Muscle of leg (tissue), 11 donors: ENCODE data around the gene EPS8. TPM values are rescaled to one million over a fixed set of nuclear protein-coding genes. Genes with fewer than 3 reads are reported as not detected.

Experiments used
- DNase-seq: peaks from one replicate; pipeline ENCODE4 v3.0.0; 2013
- H3K27ac ChIP-seq: one replicate; pipeline ENCODE4 v1.5.1; 2013; ENCODE audit warnings: mild to moderate bottlenecking, low read length, control low read depth
- H3K27me3 ChIP-seq: one replicate; pipeline ENCODE4 v1.6.1; 2013; ENCODE audit warnings: low read length; ENCODE audit not compliant: control insufficient read depth, insufficient read depth
- H3K36me3 ChIP-seq: one replicate; pipeline ENCODE4 v1.6.1; 2013; ENCODE audit warnings: low read length; ENCODE audit not compliant: control insufficient read depth, insufficient read depth
- H3K4me1 ChIP-seq: one replicate; pipeline ENCODE4 v1.6.1; 2013; ENCODE audit warnings: low read length; ENCODE audit not compliant: control insufficient read depth, insufficient read depth
- H3K4me3 ChIP-seq: one replicate; pipeline ENCODE4 v1.5.1; 2013; ENCODE audit warnings: low read length, control low read depth
- H3K9me3 ChIP-seq: replicated peaks from 2 replicates; pipeline ENCODE4 v1.6.1; 2013; ENCODE audit warnings: low read depth, low read length; ENCODE audit not compliant: control insufficient read depth
- WGBS: methylation state at CpG from one replicate; pipeline ENCODE4 v1.1.5; 2013; ENCODE audit warnings: missing lambda C conversion rate; ENCODE audit not compliant: insufficient coverage; 5-methylcytosine and 5-hydroxymethylcytosine counted together
- polyA plus RNA-seq, 8 donors: library from polyadenylated mRNA; unstranded; fragments of 120-200 nt; gene quantifications; one replicate each; pipeline versions ENCODE4 v1.2.1 to v1.2.3, GENCODE V29; 2013; ENCODE audit warnings: inconsistent platforms in 1 of 8, low replicate concordance in 1 of 8; ENCODE audit not compliant: insufficient read length in 8 of 8, insufficient read depth in 1 of 8
- total RNA-seq: library from RNA; stranded (reverse); fragments of 120-200 nt; gene quantifications from one replicate; pipeline ENCODE4 v1.2.4, GENCODE V29; 2013

Gene EPS8
- total and polyA plus RNA-seq, 9 donors = 27.2 to 52.6 (median 37.1) TPM

DNA sequence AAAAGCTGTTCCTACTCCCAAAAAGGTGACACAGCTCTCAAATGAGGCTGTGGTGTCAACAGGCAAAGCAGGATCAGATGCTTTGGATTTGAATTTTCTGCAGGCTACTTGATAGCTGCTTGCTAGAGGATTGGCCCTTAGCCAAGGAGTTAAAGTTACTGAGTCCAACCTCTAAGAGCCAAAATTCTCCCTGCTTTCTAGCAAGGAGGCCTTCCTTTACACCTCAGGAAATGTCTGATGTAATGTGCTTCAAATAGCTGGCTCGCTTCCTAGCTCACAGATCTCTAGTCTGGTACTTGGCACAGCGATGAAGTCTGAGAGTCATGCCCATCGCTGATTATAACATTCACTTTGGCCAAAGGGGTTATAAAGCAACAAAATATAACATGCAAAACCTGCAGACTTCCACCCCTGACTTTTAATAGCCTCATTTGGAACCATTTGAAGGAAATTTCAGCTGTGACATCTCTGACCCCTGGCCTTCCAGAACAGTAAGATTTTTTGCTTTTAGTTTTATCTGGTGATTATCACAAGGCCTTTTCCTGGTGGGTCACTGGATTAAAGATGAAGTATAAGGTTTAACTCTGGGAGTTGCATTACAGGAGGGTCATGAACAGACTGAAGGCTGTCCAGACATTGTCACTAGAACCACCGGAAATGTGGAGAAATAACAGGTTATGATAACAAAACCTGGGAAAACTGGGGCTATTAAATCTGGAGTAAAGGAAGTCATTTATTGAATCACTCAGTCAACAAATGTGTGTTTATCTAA is 189.7 kb downstream of the EPS8 start:
- peak; percentile 91 for DNase-seq
- Histone ChIP-seq H3K4me3 (no peak overlapping the region), H3K27me3 (no peaks in the 10 kb centered on the region), H3K36me3 (no peaks in the 10 kb centered on the region), H3K27ac (peak overlapping the region; percentile 25), H3K4me1 (peaks cover 13% of the 10 kb centered on the region), H3K9me3 (no peaks in the 10 kb centered on the region)
- WGBS = 47% methylated on average over 4 of the region's 4 CpGs

DNA sequence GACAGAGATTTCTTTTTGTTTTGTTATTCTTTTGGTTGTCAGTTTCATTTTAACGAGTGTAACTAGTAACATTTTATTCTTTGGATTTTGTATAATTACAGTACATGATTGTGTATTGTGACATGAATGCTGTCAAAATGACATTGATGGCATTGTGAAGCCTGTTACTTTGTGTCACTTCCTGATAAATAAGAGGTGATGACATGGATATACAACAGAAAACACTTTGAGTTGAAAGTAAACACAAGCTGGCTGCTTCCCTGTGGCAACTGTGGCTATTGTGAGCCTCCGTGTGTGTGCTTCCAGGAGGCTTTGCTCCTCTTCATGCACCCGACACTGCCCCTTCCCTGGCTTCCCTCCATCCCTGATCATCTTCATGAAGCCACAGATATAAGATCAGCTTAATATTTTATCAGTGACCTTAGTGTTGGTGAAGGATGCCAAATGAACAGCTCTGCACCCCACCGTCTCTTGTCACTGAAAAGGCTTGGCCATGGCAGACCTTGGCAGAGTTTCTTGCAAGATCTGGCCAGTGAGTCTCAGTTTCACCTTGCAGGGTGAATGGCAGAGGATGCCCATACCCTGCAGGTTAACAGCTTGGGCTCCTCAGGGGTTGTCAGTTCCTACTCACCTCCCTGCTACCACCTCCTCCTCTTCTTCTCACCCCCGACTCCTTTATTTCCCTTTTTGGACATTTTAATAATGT is 191.9 kb downstream of the EPS8 start:
- H3K9me3 ChIP-seq = no peaks in the 10 kb centered on the region
- no peak for DNase-seq
- 50% methylated on average over 2 of the region's 5 CpGs for WGBS
- no peaks in the 10 kb centered on the region for H3K27me3 ChIP-seq
- no peak overlapping the region for H3K27ac ChIP-seq
- H3K36me3 ChIP-seq = no peaks in the 10 kb centered on the region
- peaks cover 5% of the 10 kb centered on the region for H3K4me1 ChIP-seq
- no peak overlapping the region for H3K4me3 ChIP-seq

DNA sequence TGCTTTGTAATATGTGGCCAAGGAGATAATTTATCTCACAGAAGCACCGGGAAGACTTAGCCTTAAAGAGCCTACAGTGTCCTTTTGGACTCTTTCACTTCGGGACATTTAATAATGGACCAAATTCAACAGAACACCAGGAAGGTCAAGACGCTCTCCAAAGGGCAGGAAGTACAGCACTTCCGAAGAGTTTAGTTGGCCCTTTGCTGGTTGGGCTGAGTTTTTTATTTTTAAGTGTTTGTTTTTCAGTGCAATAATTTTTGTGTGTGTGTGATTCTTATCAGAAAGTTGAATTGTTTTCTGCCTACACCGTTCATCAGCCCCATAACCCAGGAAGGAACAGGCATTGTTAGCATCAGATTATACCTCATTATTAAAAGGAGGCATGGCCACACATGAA is 193.0 kb downstream of the EPS8 start:
- Histone ChIP-seq H3K4me1 (peaks cover 5% of the 10 kb centered on the region), H3K27ac (no peak overlapping the region), H3K9me3 (no peaks in the 10 kb centered on the region), H3K4me3 (no peak overlapping the region), H3K27me3 (no peaks in the 10 kb centered on the region), H3K36me3 (no peaks in the 10 kb centered on the region)
- 80% methylated on average over 2 of the region's 5 CpGs for WGBS
- DNase-seq = no peak

DNA sequence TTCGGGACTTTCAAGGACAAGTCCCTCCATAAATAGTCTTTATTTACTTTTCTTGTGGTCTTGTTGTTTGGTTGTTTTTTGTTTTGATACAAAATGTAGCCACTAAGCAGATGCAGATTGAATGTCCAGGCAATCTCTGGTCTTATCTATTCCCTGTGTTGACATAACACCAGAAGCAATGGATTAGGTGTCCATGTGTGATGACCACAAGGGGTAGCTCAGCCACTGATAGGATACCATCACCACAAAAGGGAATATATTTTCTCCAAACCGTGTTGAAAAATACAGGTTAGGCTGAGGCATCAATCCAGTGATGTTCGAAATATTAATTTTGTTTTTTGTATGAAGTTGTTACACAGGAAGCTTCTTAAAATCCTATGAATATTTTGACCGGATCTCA is 196.3 kb downstream of the EPS8 start:
- H3K27me3 ChIP-seq = peaks cover 2% of the 10 kb centered on the region
- H3K4me1 ChIP-seq = peaks cover 3% of the 10 kb centered on the region
- no CpG with 5 or more reads among the region's 4 CpGs for WGBS
- H3K4me3 ChIP-seq = no peak overlapping the region
- no peak overlapping the region for H3K27ac ChIP-seq
- no peak for DNase-seq
- no peaks in the 10 kb centered on the region for H3K36me3 ChIP-seq
- no peaks in the 10 kb centered on the region for H3K9me3 ChIP-seq

DNA sequence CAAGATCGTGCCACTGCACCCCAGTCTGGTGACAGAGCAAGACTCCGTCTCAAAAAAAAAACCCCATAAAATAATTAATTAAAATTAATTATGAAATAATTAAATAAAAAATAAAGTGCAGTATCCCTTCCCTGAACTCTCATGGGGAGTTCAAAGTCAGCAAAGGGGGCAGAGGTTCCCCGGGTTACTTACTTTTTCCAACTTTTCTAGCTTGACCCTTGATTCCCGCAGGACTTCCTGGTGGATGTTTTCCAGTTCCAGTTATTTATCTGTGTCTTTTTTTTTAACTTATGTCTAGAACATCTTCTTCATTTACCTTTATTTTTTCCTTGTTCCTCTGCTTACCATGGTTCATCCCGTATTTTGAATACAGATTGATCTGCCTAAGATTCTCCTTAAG is 197.4 kb downstream of the EPS8 start:
- peaks cover 3% of the 10 kb centered on the region for H3K4me1 ChIP-seq
- no peak overlapping the region for H3K27ac ChIP-seq
- H3K4me3 ChIP-seq = no peak overlapping the region
- no peaks in the 10 kb centered on the region for H3K9me3 ChIP-seq
- H3K36me3 ChIP-seq = no peaks in the 10 kb centered on the region
- peaks cover 2% of the 10 kb centered on the region for H3K27me3 ChIP-seq
- WGBS = no CpG with 5 or more reads among the region's 5 CpGs
- no peak for DNase-seq

DNA sequence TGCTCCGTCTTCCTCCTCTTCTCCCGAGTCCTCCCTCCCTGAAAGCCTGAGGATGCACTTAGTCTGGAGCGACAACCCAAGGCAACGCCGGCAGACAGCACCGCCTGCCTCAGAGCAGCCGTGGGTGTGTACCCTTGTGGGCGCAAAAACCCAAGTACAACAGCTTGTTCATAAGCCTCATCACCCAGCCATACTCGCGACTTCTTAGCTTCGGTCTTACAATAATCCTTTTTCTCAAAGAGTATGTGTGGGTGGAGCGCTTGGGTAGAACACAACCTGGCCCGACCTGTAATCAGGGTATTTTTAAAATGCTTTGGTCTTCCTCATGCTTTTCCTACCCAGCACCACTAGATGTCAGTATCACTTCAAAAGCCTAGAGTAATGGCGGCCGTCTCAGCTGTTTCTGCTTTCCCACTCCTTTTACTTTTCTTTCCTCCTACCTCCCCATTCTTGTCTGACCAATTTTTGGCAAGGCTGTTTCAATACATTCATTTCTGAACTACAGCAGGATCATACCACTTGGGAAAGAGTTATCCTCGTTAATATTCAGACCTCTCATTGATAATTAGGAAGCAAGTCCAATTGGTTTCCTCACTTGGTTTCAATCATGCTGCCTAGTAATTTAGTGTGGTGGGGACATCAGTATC is 198.9 kb downstream of the EPS8 start:
- Histone ChIP-seq H3K4me1 (peaks cover 3% of the 10 kb centered on the region), H3K27ac (no peak overlapping the region), H3K36me3 (no peaks in the 10 kb centered on the region), H3K4me3 (no peak overlapping the region), H3K27me3 (peaks cover 2% of the 10 kb centered on the region), H3K9me3 (no peaks in the 10 kb centered on the region)
- DNase-seq = peak; percentile 87
- WGBS = 23% methylated on average over 5 of the region's 16 CpGs

DNA sequence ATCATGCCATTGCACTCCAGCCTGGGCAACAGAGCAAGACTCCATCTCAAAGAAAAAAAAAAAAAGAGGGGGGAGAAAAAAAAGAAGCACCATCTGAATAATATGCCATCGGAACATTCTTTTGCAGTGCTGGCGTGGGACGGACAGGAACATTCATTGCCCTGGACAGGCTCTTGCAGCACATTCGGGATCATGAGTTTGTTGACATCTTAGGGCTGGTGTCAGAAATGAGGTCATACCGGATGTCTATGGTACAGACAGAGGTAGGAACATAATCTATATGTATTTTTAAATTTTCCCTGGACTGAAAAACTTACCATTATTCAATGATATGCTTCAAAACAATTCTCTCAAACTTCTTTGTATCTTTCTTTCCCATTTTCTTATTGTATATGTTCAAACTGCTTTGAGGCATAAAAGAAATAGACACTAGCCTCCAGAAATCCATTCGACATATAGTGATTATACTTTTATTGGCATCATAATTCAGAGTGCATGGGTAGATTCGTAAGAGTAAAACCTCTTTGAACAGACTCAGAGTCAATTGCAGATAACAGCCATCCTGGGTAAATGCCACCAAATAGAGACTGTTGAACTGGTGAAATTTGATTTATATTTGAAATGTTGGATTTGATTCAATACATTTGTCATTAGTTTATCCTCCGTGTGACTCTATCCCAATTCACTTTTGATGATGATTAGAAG is 199.7 kb downstream of the EPS8 start:
- WGBS = 87% methylated on average over 3 of the region's 8 CpGs
- no peak overlapping the region for H3K4me3 ChIP-seq

DNA sequence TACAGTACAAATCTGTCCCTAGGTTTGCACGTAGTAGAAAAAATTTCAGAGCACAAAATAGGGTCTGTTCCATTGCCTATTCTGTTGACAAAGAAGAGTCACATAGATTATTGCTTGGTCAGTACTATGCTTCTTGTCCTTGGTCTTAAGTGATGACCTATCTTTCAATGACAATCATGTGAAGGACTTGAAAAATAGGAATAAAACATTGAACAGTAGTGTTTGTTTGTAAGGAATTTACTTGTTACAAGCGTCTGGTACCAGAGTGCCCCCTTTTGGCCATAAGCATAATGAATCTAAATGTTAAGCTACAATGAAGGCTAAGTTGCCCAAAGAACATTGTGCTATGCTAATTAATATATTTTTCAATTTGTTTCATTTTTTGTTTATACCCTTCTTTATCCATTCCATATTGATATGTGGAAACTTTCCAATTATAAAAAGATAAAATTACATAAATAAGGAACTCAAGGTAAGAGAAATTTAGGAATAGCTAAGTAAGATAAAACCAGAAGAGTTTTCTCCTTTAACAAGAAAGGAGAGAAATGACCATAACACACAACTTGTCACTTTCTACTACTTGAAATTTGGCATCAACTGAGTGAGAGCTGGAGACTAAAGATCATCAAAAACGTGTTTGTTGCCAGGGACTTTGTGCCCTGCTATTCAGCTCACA is 204.7 kb downstream of the EPS8 start:
- Histone ChIP-seq H3K4me1 (no peaks in the 10 kb centered on the region), H3K9me3 (no peaks in the 10 kb centered on the region), H3K4me3 (no peak overlapping the region), H3K27ac (no peak overlapping the region), H3K27me3 (no peaks in the 10 kb centered on the region), H3K36me3 (no peaks in the 10 kb centered on the region)
- 0% methylated on average over 1 of the region's 3 CpGs for WGBS
- DNase-seq = peak; percentile 78

More for the DNA sequence above, 199.7 kb downstream of the EPS8 start:
- no peak for DNase-seq
- Histone ChIP-seq H3K4me1 (peaks cover 3% of the 10 kb centered on the region), H3K36me3 (no peaks in the 10 kb centered on the region), H3K27ac (no peak overlapping the region), H3K27me3 (peaks cover 2% of the 10 kb centered on the region), H3K9me3 (no peaks in the 10 kb centered on the region)

DNA sequence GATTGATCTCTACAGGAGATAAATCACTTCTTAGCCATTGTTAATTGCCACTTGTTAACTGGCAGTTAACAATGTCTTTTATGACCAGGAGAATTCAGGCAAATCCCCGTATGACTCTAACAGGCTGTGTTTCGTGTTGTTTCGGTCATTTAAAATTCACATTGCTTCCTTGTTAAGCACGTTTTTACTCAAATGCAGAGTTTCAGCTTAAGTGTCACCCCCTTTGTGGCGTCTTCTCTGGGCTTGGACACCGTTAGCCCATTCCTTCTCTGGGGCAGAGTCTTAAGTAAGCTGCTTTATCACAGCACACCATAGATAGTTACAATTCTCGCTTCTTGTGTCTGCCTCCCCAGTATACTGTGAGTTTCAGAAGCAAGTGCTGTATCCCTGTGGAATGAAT is 205.4 kb downstream of the EPS8 start:
- no peak for DNase-seq
- no peaks in the 10 kb centered on the region for H3K36me3 ChIP-seq
- WGBS = 66% methylated on average over 6 of the region's 7 CpGs
- H3K4me3 ChIP-seq = no peak overlapping the region
- no peaks in the 10 kb centered on the region for H3K9me3 ChIP-seq
- H3K4me1 ChIP-seq = no peaks in the 10 kb centered on the region
- H3K27me3 ChIP-seq = no peaks in the 10 kb centered on the region
- no peak overlapping the region for H3K27ac ChIP-seq
